Putamen (tissue), 1 donor: ENCODE data around the gene FOSB.

Experiments used
- DNase-seq: peaks from one replicate; pipeline ENCODE4 v3.0.0-alpha.2; 2016; ENCODE audit warnings: low spot score

FOSB gene

DNA sequence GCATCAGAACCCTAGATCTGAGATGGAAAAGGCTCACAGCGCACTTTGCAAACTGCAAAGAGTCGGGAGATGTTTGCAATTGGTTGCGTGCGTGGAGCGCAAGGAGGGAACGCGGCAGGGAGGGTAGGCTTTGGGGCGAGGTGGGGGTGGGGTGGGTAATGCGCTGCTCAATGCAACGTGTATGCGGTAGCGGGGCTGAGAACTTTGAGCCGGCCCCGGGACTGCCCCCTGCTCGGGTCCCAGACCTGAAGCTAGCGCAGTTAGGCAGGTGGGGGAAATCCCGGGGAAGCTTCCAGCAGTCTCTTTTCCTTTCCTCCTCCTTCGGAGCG lies 971 bp downstream of the FOSB start:
- no peak for DNase-seq

DNA sequence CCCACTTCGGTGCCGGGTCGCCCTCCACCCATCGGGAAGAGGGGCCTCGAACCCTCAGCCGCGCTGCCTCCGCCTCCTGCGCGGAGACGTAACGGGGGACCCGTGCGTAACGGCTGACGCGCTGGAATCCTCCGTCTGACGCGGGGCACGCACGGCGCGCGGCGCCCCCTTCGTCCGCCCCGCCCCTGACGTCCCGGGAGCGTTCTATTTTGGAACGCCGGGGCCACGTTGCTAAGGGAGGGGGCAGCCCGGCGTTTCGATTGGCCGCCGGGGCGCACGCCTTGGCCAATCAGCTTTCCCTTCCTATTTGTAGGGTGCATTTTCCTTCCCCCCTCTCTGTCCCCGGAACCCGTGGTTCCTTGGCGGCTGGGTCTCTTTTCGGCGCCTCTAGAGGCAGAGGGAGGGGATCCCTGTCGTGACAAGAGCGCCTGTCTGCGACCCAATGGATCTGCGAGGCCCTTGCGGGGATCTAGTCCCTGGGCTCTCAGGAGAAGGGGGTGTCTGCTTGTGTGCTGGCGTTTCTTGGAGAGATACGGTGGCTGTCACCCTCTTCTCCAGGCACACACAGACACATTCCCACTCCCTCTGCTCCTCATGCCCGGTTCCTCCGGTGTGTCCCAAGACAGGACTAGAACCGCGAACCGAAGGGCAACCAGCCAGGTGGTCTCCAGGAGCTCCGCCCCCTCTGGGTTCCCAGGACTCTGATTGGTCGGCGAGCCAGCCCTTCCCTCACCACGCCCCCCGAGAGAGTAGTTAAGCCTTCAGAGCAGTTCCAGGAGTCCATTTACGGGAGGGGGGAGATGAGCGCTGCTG lies 1.5 kb downstream of the FOSB start:
- peak; percentile 92 for DNase-seq

DNA sequence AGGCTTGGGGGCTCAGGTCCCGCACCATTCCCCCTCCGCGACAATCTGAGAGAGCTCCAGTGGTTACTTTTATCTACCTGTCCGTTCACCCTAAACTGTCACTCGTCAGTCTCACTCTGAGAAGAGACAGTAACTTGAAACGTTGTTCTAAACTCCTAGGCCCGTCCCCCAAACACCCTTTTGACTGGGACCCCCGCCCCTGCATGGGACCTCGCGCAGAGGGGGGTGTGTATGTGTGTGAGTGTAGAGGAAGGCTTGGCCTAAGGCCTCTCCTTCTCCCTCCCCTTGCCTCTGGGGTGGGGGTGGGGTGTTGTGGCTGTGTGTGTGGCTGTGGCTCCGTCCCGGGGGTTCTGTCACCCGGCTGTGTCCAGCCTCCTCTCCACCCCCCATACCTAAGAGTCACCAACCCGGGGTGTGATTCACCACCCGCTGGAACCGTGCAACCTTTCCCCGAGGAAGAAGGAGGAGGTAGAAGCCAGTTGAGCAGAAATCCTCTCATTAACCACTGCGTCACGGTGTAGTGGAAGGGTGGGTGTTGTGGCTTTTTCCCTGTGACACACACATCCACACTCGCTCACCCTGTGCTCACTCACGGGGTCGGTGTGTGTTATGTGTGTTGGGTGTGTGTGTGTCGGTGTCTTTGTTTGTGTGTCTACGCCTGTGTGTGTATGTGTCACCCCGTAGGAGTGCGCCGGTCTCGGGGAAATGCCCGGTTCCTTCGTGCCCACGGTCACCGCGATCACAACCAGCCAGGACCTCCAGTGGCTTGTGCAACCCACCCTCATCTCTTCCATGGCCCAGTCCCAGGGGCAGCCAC lies 2.4 kb downstream of the FOSB start:
- DNase-seq, result no peak

DNA sequence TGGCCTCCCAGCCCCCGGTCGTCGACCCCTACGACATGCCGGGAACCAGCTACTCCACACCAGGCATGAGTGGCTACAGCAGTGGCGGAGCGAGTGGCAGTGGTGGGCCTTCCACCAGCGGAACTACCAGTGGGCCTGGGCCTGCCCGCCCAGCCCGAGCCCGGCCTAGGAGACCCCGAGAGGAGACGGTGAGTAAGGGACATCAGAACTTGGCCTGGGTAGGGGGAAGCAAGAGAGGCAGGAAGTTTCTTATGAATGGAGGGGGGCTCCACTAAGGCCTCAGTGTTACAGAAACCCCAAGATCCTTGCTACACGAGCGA lies 2.9 kb downstream of the FOSB start:
- DNase-seq, result no peak

DNA sequence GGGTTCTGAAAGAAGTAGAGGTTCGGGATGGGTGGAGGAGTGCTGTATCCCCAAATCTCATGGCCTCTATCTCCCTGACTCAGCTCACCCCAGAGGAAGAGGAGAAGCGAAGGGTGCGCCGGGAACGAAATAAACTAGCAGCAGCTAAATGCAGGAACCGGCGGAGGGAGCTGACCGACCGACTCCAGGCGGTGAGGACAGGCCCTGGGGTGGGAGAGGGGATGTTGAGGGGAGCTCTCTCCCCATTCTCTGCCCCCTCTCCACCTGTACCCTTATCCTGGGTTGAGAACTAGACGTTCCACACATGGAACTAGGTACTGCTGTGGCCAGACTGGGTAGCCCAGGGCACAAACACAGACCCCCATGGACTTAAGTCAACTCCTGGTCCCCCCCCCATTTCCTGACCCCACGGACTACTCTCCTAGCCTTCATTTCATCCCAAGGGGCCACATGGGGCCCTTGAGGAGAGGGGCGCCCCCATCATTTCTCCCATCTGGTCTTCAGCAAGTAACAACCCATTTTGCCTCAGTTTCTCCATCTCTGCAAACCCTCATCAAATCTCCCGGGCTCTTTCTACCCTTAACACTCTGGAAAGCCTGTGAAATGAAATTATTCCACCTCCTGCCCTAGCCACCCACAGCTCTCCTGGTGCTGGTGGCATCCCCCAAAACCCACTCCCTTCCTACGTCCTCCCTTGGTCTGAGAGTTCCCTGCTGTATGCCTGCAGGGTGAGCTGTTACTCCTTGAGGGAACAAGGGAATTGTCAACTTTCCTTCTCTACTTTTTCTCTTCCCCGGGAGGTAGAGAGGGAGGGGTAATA lies 3.5 kb downstream of the FOSB start:
- no peak for DNase-seq

DNA sequence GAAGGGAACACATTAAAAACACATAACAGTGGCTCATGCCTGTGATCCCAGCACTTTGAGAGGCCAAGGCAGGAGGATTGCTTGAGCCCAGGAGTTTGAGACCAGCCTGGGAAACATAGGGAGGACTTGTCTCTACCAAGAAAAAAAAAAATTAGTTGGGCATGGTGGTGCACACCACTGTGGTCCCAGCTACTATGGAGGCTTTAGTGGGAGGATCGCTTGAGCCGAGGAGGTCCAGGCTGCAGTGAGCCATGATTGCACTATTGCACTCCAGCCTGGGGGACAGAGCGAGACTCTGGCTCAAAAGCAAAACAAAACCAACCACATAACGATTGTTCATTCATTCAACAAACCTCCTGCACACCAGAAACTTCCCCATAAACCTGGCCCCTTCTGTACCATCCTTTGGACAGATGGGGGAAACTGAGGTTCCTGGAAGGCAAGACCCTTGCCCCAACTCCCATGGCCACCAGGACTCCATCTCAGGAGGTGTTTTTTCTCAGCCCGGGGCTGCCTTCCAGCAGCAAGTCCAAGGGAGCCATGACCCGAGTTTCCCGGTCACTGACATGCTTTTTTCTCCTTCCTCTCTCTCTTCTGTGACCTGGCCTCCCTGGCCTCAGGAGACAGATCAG lies 4.3 kb downstream of the FOSB start:
- no peak for DNase-seq

DNA sequence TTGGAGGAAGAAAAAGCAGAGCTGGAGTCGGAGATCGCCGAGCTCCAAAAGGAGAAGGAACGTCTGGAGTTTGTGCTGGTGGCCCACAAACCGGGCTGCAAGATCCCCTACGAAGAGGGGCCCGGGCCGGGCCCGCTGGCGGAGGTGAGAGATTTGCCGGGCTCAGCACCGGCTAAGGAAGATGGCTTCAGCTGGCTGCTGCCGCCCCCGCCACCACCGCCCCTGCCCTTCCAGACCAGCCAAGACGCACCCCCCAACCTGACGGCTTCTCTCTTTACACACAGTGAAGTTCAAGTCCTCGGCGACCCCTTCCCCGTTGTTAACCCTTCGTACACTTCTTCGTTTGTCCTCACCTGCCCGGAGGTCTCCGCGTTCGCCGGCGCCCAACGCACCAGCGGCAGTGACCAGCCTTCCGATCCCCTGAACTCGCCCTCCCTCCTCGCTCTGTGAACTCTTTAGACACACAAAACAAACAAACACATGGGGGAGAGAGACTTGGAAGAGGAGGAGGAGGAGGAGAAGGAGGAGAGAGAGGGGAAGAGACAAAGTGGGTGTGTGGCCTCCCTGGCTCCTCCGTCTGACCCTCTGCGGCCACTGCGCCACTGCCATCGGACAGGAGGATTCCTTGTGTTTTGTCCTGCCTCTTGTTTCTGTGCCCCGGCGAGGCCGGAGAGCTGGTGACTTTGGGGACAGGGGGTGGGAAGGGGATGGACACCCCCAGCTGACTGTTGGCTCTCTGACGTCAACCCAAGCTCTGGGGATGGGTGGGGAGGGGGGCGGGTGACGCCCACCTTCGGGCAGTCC lies 5.0 kb downstream of the FOSB start:
- no peak for DNase-seq

DNA sequence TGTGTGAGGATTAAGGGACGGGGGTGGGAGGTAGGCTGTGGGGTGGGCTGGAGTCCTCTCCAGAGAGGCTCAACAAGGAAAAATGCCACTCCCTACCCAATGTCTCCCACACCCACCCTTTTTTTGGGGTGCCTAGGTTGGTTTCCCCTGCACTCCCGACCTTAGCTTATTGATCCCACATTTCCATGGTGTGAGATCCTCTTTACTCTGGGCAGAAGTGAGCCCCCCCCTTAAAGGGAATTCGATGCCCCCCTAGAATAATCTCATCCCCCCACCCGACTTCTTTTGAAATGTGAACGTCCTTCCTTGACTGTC lies 5.5 kb downstream of the FOSB start:
- DNase-seq, result no peak

DNA sequence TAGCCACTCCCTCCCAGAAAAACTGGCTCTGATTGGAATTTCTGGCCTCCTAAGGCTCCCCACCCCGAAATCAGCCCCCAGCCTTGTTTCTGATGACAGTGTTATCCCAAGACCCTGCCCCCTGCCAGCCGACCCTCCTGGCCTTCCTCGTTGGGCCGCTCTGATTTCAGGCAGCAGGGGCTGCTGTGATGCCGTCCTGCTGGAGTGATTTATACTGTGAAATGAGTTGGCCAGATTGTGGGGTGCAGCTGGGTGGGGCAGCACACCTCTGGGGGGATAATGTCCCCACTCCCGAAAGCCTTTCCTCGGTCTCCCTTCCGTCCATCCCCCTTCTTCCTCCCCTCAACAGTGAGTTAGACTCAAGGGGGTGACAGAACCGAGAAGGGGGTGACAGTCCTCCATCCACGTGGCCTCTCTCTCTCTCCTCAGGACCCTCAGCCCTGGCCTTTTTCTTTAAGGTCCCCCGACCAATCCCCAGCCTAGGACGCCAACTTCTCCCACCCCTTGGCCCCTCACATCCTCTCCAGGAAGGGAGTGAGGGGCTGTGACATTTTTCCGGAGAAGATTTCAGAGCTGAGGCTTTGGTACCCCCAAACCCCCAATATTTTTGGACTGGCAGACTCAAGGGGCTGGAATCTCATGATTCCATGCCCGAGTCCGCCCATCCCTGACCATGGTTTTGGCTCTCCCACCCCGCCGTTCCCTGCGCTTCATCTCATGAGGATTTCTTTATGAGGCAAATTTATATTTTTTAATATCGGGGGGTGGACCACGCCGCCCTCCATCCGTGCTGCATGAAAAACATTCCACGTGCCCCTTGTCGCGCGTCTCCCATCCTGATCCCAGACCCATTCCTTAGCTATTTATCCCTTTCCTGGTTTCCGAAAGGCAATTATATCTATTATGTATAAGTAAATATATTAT lies 6.1 kb downstream of the FOSB start:
- no peak for DNase-seq

DNA sequence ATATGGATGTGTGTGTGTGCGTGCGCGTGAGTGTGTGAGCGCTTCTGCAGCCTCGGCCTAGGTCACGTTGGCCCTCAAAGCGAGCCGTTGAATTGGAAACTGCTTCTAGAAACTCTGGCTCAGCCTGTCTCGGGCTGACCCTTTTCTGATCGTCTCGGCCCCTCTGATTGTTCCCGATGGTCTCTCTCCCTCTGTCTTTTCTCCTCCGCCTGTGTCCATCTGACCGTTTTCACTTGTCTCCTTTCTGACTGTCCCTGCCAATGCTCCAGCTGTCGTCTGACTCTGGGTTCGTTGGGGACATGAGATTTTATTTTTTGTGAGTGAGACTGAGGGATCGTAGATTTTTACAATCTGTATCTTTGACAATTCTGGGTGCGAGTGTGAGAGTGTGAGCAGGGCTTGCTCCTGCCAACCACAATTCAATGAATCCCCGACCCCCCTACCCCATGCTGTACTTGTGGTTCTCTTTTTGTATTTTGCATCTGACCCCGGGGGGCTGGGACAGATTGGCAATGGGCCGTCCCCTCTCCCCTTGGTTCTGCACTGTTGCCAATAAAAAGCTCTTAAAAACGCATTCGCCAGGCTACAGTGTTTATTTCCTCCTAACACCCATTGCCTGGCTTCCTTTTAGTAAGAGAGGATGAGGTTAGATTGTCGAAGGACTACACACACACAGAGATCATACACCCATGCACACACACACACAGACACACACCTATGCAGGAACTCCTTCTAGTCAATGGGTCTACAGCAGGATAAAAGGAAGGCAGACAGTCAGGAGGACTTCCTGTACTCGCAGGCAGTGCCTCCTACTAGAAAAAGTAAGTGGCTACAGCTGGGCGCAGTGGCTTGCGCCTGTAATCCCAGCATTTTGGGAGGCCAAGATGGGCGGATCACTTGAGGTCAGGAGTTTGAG lies 7.1 kb downstream of the FOSB start:
- no peak for DNase-seq

DNA sequence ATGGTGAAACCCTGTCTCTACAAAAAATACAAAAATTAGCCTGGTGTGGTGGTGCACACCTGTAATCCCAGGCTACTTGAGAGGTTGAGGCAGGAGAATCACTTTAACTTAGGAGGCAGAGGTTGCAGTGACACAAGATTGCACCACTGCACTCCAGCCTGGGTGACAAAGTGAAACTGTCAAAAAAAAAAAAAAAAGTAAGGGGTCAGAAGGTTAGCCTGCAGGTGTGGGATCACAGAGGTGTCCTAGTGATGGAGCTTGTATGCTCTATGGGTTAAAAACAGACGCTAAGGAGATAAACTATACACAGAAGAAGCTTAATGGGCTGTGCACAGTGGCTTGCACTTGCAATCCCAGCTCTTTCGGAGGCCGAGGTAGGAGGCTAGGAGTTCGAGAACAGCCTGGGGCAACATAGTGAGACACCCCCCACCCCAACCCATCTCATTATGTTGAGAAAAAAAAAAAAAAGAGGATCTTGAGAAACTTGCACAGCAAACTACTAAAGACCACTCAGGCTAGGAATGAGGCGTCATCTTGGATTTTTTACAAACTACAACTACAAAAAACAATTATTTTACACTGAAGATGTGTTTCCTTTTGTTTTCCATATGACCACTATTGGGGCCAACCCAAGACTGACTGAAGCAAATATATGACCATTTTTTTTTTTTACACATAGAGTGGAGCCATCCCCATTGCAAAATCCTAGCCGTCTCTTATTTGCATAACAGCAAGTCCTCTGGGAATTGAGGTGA lies 7.9 kb downstream of the FOSB start:
- no peak for DNase-seq

DNA sequence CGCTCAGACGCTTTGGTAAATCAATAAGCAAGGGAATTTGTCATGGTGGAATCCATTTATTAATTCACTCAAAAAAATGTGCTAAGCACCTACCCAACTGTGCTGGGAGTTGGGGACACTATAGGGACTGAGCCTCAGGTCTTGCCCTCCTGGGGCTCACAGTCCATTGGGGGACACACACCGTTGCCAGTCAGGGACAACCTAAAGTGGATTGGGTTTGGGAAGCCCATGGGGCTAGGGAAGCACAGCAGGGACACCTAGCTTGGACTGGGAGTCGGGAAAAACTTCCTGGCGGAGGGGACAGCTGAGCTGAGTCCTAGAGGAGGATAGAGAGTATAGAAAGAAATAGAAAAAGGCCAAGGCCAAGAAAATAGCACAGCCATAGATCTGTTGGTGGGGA lies 8.5 kb downstream of the FOSB start:
- DNase-seq, result no peak

DNA sequence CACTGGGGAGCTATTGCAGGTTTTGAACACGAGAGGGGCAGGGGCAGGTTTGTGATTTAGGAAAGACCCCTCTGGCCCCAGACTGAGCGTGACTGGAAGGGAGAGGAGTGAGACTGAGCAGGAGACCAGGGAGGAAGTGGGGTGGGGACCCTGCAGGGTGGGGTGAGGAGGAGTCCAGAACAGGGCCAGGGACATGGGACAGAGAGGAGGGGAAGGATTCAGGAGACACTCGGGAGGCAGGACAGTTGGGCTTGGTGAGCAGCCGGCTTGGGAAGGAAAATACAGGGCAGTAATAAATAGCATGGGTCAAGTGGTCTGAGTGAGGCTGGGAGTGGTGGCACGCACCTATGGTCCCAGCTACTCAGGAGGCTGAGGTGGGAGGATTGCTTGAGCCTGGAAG lies 9.4 kb downstream of the FOSB start:
- DNase-seq, result no peak

DNA sequence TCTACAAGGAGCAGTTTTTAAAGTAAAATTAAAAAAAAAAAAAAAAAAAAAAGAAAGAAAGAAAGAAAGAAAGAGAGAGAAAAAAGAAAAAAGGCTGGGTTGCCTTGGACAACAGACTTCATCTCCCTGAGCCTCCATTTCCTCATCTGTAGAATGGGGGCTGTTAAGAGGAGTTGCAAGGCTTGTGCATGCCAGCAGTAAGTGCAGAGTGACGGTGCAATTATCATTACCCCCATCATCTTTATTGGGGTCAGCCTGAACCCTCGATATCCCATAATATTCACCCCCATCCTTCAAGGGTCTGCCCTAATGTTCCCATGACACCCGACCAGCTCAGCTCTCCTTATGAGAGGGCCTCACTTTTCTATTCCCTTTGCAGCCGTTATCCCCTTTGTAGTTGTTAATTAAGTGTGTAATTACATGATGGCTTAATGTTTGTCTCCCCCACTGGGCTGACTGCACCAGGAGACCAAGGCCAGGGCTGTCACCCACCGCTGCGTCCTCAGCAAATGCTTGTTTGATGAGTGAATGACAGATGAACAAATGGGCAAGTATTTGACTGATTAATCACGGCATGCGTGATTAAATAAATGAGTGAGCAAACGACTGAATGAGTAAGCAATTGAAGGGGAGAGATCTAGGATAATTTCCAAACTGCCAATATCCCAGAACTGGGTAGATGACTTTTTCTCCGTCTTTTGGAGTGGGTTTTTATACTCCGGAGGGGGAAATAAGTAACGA lies 10.1 kb downstream of the FOSB start:
- no peak for DNase-seq

DNA sequence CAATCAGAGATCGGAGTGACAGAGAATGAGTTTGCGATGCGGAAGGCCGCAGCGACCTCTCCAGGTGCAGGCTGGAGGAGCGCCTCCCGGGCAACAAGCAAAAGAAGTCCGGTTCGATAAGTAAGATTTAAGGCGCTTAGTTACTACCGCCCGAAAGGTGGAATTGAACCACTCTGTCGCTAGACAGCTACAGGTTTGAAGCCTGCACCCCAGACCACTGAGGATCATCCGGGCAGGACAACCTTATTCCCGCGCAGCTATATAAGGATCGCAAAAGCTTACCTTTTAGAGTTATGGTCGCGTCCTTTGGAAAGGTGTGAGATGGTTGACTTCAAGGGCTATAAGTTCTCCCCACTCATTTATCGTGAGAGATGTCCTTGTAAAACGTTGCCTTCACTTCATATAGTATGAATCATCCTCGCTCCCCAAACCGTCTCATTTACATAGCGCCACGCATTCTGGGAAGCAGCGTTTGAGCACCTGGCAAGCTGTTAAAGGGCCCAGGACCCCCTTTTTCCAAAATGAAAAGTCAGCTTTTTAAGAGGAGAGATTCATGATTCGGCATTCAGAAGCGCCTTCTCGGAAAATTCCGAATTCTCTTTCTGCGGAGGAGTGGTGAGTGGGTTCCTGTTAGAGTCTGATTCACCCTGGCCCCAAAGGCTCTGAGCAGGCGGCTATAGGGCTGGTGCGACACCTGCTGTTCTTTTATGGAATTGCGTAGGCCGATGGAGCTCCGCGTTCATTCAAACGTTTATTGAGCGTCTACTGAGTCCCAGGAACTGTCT lies 10.8 kb downstream of the FOSB start:
- DNase-seq, result peak; percentile 88

DNA sequence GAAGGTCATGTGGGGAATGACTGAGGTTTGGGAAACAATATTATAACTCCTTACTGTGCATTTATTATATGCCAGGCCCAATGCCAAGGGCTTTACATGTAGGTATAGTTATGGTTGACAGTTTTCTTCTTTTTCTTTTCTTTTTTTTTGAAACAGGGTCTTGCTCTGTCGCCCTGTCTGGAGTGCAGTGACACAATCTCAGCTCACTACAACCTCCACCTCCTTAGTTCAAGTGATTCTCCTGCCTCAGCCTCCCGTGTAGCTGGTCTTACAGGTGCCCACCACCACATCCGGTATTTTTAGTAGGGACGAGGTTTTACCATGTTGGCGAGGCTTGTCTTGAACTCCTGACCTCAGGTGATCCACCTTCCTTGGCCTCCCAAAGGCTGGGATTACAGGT lies 15.2 kb downstream of the FOSB start:
- no peak for DNase-seq

DNA sequence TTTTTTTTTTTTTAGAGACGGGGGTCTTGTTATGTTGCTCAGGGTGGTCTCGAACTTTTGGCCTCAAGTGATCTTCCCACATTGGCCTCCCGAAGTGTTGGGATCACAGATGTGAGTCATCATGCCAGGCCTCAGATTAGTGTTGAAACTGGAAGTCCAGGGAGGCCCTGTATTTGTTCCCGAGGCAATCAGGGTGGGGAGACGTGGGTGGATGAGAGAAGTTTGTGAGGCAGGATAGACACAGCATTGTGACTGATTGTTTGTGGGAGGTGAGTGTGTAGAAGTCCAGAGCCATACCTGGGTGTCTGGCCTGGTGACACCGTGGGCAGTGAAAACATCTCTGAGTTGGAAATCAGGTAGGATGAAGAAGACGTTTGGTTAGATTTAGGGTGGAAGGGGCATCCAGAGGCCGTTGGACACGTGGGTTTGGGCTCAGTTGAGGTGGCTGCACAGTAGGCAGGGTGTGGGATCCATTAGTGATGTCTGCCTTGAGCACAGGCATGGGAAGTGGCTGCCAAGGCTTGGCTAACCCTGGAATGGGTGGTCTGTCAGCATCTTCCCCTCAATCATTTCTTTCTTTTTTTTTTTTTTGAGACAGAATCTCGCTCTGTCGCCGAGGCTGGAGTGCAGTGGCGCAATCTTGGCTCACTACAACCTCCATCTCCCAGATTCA lies 16.6 kb downstream of the FOSB start:
- DNase-seq, result no peak
